HUES64 (cell line): ENCODE data around the gene SMIM29.
"Not testable (repeated sequence)": the region's sequence is repeated elsewhere in the genome, so short reads cannot be mapped to it uniquely, and the experiment has no call there.

Experiments used
- H3K27ac ChIP-seq: 2 replicates; pipeline ENCODE4 v1.7.0; 2013; ENCODE audit warnings: low read depth, low read length, inconsistent platforms
- H3K27me3 ChIP-seq: 2 replicates; pipeline ENCODE4 v1.6.1; 2013; ENCODE audit warnings: mild to moderate bottlenecking, low read length; ENCODE audit not compliant: insufficient read depth
- H3K36me3 ChIP-seq: 2 replicates; pipeline ENCODE4 v1.6.1; 2013; ENCODE audit warnings: mild to moderate bottlenecking, low read length; ENCODE audit not compliant: insufficient read depth
- H3K4me1 ChIP-seq: 2 replicates; pipeline ENCODE4 v1.6.1; 2013; ENCODE audit warnings: mild to moderate bottlenecking, low read length, moderate library complexity; ENCODE audit not compliant: insufficient read depth
- H3K4me3 ChIP-seq: 2 replicates; pipeline ENCODE4 v1.5.1; 2013; ENCODE audit warnings: mild to moderate bottlenecking, low read length, moderate library complexity
- H3K9ac ChIP-seq: 2 replicates; pipeline ENCODE4 v1.6.1; 2013; ENCODE audit warnings: mild to moderate bottlenecking, low read depth, low read length
- H3K9me3 ChIP-seq: 2 replicates; pipeline ENCODE4 v1.6.1; 2013; ENCODE audit warnings: low read depth, low read length; ENCODE audit not compliant: insufficient read depth
- WGBS: fragments of 150-250, 120-280 bp; methylation state at CpG from one replicate; pipeline ENCODE4 v1.1.7; 2013; ENCODE audit warnings: missing lambda C conversion rate; 5-methylcytosine and 5-hydroxymethylcytosine counted together

SMIM29 gene

DNA sequence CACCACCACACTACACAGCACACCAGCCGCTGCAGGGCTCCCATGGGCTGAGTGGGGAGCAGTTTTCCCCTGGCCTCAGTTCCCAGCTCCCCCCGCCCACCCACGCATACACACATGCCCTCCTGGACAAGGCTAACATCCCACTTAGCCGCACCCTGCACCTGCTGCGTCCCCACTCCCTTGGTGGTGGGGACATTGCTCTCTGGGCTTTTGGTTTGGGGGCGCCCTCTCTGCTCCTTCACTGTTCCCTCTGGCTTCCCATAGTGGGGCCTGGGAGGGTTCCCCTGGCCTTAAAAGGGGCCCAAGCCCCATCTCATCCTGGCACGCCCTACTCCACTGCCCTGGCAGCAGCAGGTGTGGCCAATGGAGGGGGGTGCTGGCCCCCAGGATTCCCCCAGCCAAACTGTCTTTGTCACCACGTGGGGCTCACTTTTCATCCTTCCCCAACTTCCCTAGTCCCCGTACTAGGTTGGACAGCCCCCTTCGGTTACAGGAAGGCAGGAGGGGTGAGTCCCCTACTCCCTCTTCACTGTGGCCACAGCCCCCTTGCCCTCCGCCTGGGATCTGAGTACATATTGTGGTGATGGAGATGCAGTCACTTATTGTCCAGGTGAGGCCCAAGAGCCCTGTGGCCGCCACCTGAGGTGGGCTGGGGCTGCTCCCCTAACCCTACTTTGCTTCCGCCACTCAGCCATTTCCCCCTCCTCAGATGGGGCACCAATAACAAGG is 3.6 kb downstream of the SMIM29 start:
- not testable (repeated sequence) for H3K27me3 ChIP-seq, H3K27ac ChIP-seq, H3K9me3 ChIP-seq, H3K4me3 ChIP-seq, H3K9ac ChIP-seq
- Histone ChIP-seq H3K36me3 (peaks cover 49% of the 10 kb centered on the region), H3K4me1 (peaks cover 24% of the 10 kb centered on the region)
- WGBS, result 87% methylated on average over 11 of the region's 13 CpGs

DNA sequence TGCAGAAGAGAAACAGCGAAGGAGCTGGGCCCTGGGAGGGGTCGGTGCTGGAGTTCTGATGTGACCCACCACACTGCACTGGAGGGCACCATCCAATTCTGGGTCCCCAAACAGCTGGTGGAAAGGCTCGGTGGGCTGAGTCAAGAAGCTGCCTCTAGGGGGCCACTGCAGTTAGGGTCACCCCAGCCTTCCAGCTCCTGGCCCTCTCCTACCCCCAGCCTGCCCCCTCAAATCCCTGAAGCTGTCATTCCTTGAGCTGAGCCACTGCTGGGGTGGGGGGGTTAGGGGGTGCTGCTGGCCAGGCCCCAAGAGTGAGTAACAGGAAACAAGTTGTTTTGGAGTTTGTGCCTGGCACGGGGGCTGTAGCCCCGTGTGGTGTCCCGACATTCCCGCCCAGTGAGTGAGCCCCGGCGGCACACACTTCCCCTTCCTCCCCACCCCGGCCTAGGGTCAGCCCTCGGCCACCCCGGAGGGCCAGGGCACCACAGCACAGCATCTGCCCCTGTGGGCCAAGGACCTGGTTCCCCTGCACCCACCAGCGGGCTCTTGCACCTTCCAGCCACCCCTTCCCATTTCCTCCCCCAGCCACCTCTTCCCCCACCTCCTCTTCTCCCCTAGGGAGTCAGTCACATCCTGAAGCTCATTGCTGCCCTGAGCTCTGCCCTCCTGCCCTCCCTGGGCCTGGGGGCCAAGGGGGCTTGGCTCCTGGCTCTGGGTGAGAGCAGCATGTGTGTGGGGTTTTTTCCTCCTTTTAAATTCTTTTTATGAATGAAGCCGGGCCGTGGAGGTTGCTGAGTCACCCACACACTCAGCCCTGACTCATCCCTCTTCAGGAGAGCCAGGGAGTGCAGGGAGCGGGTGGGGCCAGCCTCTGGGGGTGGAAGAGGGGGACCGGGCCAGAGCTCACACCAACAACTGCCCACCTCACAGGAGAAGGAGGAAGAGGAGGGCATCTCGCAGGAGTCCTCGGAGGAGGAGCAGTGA is 4.6 kb downstream of the SMIM29 start:
- H3K9me3 ChIP-seq, result no peaks in the 10 kb centered on the region
- no peaks in the 10 kb centered on the region for H3K27me3 ChIP-seq
- WGBS, result 81% methylated on average over 14 of the region's 19 CpGs
- H3K27ac ChIP-seq, result peak overlapping the region; percentile 82
- H3K36me3 ChIP-seq, result peaks cover 60% of the 10 kb centered on the region
- H3K4me1 ChIP-seq, result peaks cover 32% of the 10 kb centered on the region
- H3K4me3 ChIP-seq, result no peak overlapping the region
- peak overlapping the region; percentile 42; the same call in 1 of the 2 replicates for H3K9ac ChIP-seq

DNA sequence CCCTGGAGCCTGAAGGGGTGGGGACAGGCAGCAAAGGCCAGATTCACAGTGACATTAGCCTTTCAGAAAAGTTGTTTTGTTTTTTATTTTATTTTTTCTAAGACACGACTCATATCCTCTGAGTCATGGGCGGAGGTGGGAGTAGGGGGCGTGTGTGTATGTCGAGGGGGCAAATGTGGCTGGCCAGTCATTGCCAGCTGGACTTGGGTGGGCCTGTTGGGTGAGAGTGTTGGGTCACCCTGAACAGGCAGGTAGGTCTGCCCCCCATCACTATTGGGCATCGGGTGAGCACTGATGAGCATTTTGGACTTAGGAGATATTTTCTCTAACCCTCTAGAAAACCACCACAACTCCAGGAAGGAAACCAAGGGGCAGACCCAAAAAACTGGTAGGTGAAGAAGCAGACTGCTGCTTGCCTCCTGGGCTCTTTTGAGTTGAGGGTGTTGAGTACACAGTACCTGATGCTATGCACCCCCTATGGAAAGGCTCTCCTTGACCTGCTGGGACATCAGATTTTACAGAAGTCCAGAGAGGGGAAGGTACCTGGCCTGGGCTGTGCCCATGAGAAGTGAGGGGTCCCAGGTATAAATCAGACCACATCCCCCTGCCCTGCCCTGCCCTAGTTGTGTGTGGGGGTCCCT is 5.6 kb downstream of the SMIM29 start:
- Histone ChIP-seq H3K36me3 (peaks cover 69% of the 10 kb centered on the region), H3K9me3 (no peaks in the 10 kb centered on the region), H3K4me3 (no peak overlapping the region), H3K4me1 (peaks cover 36% of the 10 kb centered on the region), H3K9ac (no peak overlapping the region), H3K27me3 (no peaks in the 10 kb centered on the region), H3K27ac (peak overlapping the region; percentile 34; the same call in 1 of the 2 replicates)
- 89% methylated on average over 5 of the region's 5 CpGs for WGBS

DNA sequence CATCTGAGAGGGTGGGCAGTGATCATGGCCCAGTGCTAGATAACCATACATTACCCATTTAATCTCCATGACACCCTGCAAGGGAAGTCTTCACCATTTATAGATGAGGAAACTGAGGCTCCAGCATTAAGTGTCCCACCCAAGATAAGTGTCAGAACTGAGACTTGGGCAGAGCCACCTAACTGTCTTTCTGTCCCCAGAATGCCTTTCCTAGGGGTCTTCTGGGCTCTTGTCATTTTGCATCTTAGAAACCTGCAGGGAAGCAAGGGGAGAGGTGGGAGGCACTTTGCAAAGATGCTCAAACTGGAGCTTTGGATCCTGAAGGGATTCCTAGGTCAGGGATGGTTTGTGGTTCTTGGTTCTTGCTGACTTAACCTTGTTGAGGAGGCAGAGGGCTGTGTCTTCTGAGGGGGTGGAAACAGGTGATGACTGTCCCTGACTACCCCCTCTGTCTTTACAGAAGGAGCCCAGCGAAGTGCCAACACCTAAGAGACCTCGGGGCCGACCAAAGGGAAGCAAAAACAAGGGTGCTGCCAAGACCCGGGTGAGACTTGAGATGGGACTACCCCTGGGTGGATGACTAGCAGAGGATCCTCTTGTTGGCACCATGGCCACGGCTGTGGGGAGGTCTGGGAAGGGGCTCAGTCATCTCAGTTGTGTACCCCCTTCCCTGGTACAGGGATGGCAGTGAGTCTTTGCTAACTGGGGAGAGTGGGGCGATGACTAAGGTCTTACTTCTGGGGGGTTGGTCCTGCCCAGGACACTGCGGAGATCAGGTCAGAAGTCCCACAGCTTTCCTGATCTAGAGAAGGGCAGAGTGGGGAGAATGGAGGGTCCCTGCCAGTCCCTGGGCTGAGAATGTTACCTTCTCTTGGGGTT is 6.3 kb downstream of the SMIM29 start:
- Histone ChIP-seq H3K27ac (peak overlapping the region; percentile 34; the same call in 1 of the 2 replicates), H3K4me3 (no peak overlapping the region), H3K9ac (no peak overlapping the region), H3K9me3 (no peaks in the 10 kb centered on the region), H3K36me3 (peaks cover 70% of the 10 kb centered on the region), H3K27me3 (no peaks in the 10 kb centered on the region), H3K4me1 (peaks cover 36% of the 10 kb centered on the region)
- 92% methylated on average over 7 of the region's 7 CpGs for WGBS

DNA sequence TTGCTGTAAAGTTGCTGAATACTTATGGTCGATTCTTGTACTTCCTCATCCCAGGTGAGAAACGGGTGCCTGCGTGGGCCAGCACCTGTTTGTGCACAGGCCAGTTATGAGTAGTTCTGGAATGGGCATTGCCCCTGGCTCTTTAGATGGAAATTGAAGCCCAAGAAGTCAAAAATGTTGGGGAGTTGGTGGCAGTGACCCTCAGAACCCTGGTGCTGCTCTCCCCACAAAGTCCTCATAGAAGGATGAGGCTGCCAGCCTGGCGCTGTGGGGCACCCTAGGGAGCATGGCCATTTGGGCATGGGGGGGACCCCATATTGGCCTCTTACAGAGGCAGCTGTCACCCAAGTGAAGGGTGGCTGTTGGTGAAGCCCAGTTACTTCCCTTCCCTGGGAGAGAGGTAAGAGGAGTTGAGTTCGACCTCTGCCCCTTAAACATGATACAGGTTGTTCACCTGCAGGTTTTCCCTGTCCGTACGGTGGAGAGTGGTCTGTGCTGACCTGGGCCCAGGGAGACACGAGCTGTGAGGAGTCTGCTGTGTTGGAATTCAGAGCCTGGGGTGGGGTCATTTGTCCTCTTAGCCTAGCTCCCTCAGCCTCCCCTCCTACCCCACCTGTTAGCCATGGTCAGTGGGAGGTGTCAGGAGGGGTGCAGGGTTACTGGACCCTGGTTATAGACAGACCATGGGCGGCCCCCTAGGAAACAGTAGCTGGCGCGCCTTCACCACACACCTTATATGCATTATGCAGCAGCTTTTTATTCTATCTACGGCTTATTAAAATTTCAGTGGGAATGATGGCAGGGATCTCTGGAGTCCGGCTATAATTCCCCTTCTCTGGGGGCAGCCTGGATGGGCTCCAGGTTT is 7.2 kb downstream of the SMIM29 start:
- H3K27me3 ChIP-seq, result no peaks in the 10 kb centered on the region
- H3K9ac ChIP-seq, result no peak overlapping the region
- H3K4me1 ChIP-seq, result peaks cover 36% of the 10 kb centered on the region
- no peaks in the 10 kb centered on the region for H3K9me3 ChIP-seq
- peak overlapping the region; percentile 46; the same call in 1 of the 2 replicates for H3K27ac ChIP-seq
- H3K36me3 ChIP-seq, result peaks cover 70% of the 10 kb centered on the region
- H3K4me3 ChIP-seq, result no peak overlapping the region
- 94% methylated on average over 13 of the region's 13 CpGs for WGBS

DNA sequence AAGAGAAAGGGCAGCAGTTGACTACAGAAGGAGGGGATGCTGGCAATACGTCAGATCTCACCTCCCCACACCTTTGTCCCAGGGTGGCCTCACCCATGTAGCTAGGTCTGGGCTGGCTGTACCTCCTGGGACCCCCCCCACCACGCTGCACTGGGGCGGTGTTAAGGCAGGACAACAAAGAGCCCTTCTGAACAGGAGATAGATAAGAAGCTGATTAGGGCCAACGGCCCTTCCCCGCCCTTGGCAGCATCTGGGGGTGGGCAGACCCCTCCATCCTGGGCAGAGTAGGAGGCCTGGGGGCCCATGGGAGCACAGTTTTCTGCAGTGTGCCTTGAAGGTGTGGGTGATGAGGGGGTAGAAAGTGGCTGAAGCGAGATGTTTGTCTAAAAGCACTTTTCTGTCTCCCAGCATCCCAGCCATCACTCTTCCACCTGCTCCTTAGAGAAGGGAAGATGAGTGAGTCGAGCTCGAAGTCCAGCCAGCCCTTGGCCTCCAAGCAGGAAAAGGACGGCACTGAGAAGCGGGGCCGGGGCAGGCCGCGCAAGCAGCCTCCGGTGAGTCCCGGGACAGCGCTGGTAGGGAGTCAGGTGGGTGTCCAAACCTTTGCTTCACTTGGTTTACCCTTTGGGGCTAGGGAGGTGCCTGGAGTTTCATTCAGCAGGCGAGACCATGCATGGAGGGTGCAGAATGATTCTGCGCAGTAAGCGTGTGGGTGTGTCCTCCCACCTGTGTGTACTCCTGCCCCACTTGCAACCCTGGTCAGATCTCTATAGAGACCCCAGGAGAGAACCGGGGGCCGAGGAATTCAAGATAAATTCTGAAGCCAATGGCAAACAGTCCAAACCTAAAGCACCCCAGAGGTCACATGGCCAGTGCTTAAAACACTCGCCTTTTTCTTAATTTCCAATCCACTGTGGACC is 8.2 kb downstream of the SMIM29 start:
- Histone ChIP-seq H3K4me1 (peaks cover 36% of the 10 kb centered on the region), H3K36me3 (peaks cover 70% of the 10 kb centered on the region), H3K27ac (peak overlapping the region; percentile 96), H3K4me3 (peak overlapping the region; percentile 97), H3K27me3 (no peaks in the 10 kb centered on the region), H3K9ac (peak overlapping the region; percentile 99; the same call in 1 of the 2 replicates), H3K9me3 (no peaks in the 10 kb centered on the region)
- 91% methylated on average over 21 of the region's 22 CpGs for WGBS

DNA sequence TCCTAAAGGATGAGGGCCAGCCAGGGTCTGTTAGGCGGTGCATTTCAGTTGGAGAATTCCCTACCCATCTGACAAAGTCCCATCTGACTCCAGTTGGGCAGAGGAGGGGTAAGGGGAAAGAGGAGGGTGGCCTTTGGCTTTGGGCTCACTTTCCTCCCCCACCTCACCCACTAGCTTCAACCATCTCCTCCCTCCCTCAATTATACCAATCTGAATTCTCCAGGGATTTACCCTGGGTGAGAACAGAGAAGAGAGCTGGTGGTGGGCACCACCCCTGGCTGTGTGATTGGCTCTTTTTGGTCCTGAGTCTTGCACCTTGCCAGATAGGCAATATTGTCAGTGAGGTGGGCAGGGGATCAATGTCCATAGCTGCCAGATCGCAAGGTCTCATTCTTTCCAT is 8.9 kb downstream of the SMIM29 start:
- Histone ChIP-seq H3K9ac (peak overlapping the region; percentile 99; the same call in 1 of the 2 replicates), H3K27ac (peak overlapping the region; percentile 96; the same call in 1 of the 2 replicates), H3K36me3 (peaks cover 64% of the 10 kb centered on the region), H3K4me3 (peak overlapping the region; percentile 97), H3K27me3 (no peaks in the 10 kb centered on the region), H3K9me3 (no peaks in the 10 kb centered on the region), H3K4me1 (peaks cover 36% of the 10 kb centered on the region)
- 29% methylated on average over 1 of the region's 2 CpGs for WGBS

DNA sequence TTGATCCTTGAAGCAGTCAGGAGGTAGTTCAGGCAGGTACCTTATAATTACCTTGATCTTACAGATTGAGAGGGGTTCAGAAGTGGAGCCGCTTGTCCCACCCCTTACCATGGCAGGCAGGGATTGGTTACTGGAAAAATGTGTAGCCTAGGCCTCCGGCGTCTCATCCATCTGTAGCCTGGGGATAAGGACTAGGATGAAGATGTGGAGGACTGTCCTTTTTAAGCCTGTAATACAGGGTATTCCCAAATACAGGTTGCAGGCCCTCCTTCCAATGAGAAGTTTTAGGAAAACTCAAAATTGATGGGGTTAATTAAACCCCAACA is 9.3 kb downstream of the SMIM29 start:
- H3K27ac ChIP-seq, result peak overlapping the region; percentile 96; the same call in 1 of the 2 replicates
- H3K36me3 ChIP-seq, result peaks cover 63% of the 10 kb centered on the region
- peak overlapping the region; percentile 99 for H3K9ac ChIP-seq
- peaks cover 39% of the 10 kb centered on the region for H3K4me1 ChIP-seq
- H3K9me3 ChIP-seq, result no peaks in the 10 kb centered on the region
- 42% methylated on average over 3 of the region's 3 CpGs for WGBS
- H3K27me3 ChIP-seq, result no peaks in the 10 kb centered on the region
- H3K4me3 ChIP-seq, result peak overlapping the region; percentile 97
